AG08396 (cell line): ENCODE results near the gene TYMS.

Source experiments
- DNase-seq: peaks from one replicate; pipeline ENCODE4 v3.0.0; 2012; ENCODE audit warnings: low spot score, mixed read lengths

Gene TYMS

GRCh38 chr18:712401-713134 lies 55.1 kb downstream of the TYMS start, which contains the start of gene ENOSF1:
TSS of gene ENOSF1 (minus strand) at chr18:712630. CDS start at chr18:712587, 43 bp downstream.
- DNase-seq, result peak; percentile 93

GRCh38 chr18:713135-713490 lies 55.7 kb downstream of the TYMS start:
- DNase-seq, result no peak

GRCh38 chr18:715626-716025 lies 58.2 kb downstream of the TYMS start:
- DNase-seq, result peak; percentile 56

GRCh38 chr18:717003-717402 lies 59.5 kb downstream of the TYMS start:
- no peak for DNase-seq
